ENCODE results near the gene PMFBP1.

GRCh38 chr16:72111657-72112451 lies 60.1 kb downstream of the PMFBP1 start:
- TF ChIP-seq EZH2 (IDR thresholded peaks at IDR 0.05) (no peak), CTCF (IDR thresholded peaks at IDR 0.05 in 2 of 3, conservative IDR thresholded peaks at IDR 0.05 in 1 of 3; ENCODE audit: borderline replicate concordance in 1 of 3, insufficient read depth in 1 of 3, low read depth in 2 of 3, low read length in 2 of 3) (no peak), FOSL1 (IDR thresholded peaks at IDR 0.05; ENCODE audit: low read depth) (no peak), REST (IDR thresholded peaks at IDR 0.05; ENCODE audit: low read depth) (no peak), POLR2A (IDR thresholded peaks at IDR 0.05; ENCODE audit: borderline replicate concordance, extremely low read depth, insufficient read depth, insufficient read length) (no peak), CEBPB (IDR thresholded peaks at IDR 0.05; ENCODE audit: low read depth) (no peak), MAX (IDR thresholded peaks at IDR 0.05) (no peak), SP1 (IDR thresholded peaks at IDR 0.05; ENCODE audit: low read depth) (no peak), POLR2AphosphoS5 (IDR thresholded peaks at IDR 0.05; ENCODE audit: low read depth, low read length) (no peak), RAD21 (IDR thresholded peaks at IDR 0.05; ENCODE audit: low read depth) (no peak), SIN3A (IDR thresholded peaks at IDR 0.05; ENCODE audit: low read depth) (no peak), ZBTB33 (IDR thresholded peaks at IDR 0.05; ENCODE audit: extremely low read depth, insufficient replicate concordance, low read length) (no peak), YY1 (IDR thresholded peaks at IDR 0.05; ENCODE audit: extremely low read depth, insufficient replicate concordance, low read depth, low read length) (no peak), ZNF274 (IDR thresholded peaks at IDR 0.05; ENCODE audit: low read depth, low read length) (no peak)

Measured in HCT116 (cell line).